Measurements from ENCODE around the gene TMPRSS11D.

TMPRSS11D gene

DNA sequence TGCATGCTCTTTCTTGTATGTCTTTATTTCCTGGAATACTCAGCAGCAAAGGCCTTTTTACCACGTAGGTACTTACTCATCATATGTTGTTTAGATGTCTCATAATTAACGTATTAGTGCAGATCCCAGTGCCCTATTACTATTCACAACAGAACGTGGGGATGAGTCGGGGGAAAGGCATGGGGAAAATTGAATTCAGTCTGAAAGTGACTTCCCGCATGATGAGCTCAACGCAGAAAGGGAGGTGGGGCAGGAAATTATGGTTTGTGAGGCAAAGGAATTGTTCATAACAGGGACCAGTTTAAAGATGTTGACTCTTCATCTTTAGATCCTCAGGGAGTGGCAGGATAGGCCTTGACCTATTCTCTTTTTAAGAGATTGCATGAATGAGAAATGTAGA lies 2.0 kb upstream of the TMPRSS11D start:
- no peak for FAIRE-seq

- no peak for FAIRE-seq
Observed at GRCh38 chr4:67884701-67885100, 899 bp upstream of the TMPRSS11D start.

DNA sequence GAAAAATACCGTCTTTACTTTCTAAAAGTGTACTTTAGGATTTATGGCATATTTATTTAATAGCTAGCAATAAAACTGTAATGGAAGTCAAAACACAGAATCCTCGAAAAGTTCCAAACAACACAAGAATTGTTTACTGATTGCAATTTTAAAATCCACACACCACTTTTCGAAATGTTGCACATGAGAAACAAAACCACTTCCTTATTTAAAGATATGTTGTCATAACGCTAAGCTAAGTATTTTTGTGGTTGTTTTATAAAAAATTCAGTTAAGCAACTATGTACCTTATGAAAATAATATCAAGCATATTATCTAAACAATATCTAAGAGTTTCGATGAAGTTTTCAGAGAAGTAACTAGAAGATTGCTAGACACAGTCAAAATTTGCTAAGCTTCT lies 344 bp downstream of the TMPRSS11D start:
- no peak for FAIRE-seq

GRCh38 chr4:67880866-67881610 lies 2.8 kb downstream of the TMPRSS11D start:
- FAIRE-seq: no peak

DNA sequence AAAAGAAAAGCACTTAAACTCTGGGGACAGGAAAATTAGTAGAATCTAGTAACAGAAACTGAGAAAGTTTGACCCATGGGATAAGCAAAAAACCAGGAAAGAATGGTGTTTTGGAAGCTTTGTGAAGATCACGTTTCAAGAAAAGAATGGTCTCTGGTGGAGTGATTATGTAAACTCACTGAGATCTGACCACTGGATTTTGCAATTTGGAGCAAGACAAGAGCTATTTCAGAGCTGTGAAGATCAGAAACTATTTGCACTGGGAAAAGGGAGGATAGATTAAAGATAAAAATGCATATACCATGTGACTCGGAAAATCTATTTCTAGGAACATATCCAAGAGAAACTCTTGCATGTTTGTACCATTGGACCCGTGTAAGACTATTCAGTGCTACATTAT lies 4.3 kb downstream of the TMPRSS11D start:
- no peak for FAIRE-seq

DNA sequence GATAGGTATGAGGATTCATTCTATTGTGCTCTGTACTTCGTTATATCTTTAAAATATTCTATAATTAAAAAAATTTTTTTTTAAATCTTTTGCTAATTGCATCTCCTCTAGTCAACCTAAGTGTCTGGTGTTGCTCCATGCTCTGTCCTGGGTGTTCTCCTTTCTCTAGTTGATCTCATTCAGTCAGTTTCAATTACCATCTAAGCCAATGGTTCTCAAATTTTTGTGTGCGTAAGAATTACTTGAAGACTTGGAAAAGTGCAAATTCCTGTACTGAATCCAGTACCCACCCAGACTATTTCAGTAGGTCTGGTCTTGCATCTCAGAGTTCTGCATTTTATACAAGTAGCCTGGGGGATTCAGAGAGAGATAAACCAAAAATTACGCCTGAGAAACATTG lies 6.7 kb downstream of the TMPRSS11D start:
- no peak for FAIRE-seq

DNA sequence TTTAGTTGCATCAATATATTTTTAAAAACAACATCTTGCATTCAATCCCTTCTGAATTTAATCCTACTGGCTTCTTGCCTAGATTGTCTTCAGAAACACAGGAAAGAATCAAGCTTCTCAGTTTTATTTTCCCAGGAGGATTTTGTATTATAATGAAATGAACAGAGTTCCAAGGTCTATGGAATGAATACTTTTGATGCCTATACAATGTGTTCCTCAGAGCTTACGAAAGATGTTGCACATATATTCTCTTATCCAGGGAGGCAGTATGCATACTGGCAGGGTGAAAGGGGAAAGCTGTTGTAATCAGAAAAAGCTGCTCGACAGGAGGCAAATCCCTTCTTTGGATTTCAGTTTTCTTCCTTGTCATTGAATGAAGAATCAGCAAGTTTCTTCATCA lies 8.8 kb downstream of the TMPRSS11D start:
- FAIRE-seq: no peak

- no peak for FAIRE-seq
Observed at GRCh38 chr4:67873116-67873515, 10.7 kb downstream of the TMPRSS11D start.

DNA sequence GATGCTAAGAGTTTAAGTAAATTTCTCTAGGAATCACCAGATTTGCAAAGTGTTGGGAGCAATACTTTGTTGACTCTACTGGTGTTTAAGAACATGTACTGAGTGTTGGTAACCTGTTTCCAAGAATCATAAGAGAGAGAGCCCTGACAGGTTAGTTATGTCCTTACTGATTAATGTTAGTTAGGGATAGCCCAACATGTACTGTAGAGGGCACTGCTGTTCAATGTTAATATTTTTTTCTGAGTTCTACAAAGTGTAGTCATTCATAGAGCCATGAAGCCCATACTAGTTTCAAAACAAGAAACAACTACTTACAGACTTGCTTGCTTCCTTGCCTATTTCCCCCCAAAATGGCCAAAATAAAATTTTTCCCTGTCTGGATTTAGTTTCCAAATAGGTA lies 11.9 kb downstream of the TMPRSS11D start:
- FAIRE-seq: no peak

GRCh38 chr4:67869580-67870190 lies 14.1 kb downstream of the TMPRSS11D start:
- FAIRE-seq: no peak

GRCh38 chr4:67861513-67861912 lies 22.3 kb downstream of the TMPRSS11D start:
- no peak for FAIRE-seq

DNA sequence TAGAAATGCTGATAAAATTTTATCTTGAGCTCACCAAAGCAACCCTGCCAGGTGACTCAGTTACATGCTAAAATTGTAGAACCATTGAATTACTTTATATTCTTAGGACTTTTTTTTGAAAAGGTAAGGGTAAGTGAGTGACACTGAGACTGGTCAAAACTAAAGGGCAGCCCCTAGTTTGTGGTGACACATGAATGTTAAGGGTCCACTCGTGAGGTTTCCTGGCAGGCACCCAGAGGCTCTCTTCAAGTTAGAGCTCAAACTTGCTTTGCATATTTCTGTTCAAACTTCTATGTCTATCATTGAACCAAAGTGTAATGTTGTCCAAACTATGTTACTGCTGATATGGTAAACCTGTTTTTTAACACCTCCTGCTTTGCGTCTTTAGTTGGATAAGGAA lies 30.5 kb downstream of the TMPRSS11D start:
- FAIRE-seq: no peak

- no peak for FAIRE-seq
Observed at GRCh38 chr4:67820903-67821302, 62.9 kb downstream of the TMPRSS11D start.

GRCh38 chr4:67810011-67810410 lies 73.8 kb downstream of the TMPRSS11D start:
- FAIRE-seq: no peak

GRCh38 chr4:67809502-67809901 lies 74.3 kb downstream of the TMPRSS11D start:
- no peak for FAIRE-seq

GRCh38 chr4:67796810-67797209 lies 87.0 kb downstream of the TMPRSS11D start:
- no peak for FAIRE-seq

DNA sequence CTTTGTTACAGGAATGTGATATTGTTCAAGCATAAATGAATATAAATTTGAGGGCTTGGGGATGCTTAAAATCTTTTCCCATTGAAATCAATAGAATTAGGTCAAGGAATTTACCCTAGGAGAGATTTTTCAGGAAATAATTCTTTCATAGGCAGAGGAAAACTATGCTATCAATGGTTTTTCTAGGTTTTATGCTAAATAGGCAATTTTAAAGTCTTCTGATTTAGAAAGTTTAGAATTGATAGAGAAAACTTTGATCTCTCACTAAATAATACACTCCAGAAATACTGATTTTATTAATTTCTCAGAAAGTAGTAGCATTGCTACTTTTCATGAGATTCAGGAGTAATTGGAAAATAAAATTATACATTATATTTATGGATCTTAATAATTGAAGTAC lies 93.1 kb downstream of the TMPRSS11D start:
- FAIRE-seq: no peak

GRCh38 chr4:67787311-67787710 lies 96.5 kb downstream of the TMPRSS11D start:
- no peak for FAIRE-seq

DNA sequence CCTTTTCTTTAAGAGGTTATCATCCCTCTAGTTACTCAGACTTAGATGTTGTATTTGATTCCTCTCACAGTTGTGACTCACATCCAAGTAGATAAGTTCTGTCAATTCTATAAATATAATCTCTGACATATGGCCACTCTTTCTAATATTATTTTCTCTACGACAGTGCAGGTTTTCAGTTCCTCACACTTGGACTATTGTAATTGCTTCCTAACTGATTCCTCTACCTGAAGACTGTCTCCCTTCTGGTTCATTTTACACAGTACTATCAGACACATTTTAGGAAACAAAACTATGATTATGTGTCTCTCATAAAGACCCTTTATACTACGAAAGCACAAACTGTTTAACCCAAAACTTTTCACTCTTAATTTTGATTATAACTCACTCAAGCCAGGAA lies 98.3 kb downstream of the TMPRSS11D start:
- no peak for FAIRE-seq

- FAIRE-seq: no peak
Observed at GRCh38 chr4:67779631-67780030, 104.2 kb downstream of the TMPRSS11D start.

DNA sequence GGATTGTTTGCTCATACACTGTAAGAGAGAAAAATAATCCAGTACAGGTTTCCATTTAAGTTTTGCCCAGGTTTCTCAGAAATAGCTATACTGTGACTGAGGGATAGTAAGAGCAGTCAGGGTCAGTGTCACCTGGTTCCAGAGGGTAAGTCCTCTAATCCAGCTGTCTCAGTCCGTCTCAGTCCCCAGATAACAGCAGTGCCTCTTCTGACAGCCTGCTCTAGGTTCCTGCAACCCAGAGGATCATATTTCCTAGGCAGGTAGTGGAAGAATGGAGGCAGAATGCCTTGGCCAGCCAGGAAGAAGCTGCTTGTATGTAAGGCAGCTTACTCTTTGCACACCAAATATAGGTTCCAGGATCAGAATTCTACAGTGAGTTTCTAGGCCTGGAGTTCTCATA lies 107.1 kb downstream of the TMPRSS11D start:
- FAIRE-seq: no peak
